HepG2 (cell line): Measurements from ENCODE around the gene SEZ6. TPM values are rescaled to one million over a fixed set of nuclear protein-coding genes. Genes with fewer than 3 reads are reported as not detected.
A peak's percentile ranks its signal among the peaks of the same experiment; 100 is the strongest.

Source experiments
- CTCF ChIP-seq: sonication (generic); formaldehyde crosslinking; IDR thresholded peaks from 2 replicates; pipeline ENCODE4 v1.5.0; 2020; ENCODE audit warnings: mild to moderate bottlenecking, missing genetic modification reagents, moderate library complexity
- HMG20A ChIP-seq: IDR thresholded peaks from 2 replicates; pipeline ENCODE4 v1.6.1; 2016; ENCODE audit warnings: borderline replicate concordance
- HNF4G ChIP-seq, 2 experiments: sonication (generic) in 1 of 2; formaldehyde crosslinking in 1 of 2; IDR thresholded peaks; 2 replicates each; pipeline versions ENCODE4 v1.4.0 to v1.6.1; 2011 to 2020; ENCODE audit warnings: borderline replicate concordance in 2 of 2, low read depth in 2 of 2, mild to moderate bottlenecking in 2 of 2, low read length in 1 of 2, missing genetic modification reagents in 1 of 2, moderate library complexity in 1 of 2
- MXD4 ChIP-seq: IDR thresholded peaks from 2 replicates; pipeline ENCODE4 v1.6.1; 2016; ENCODE audit warnings: mild to moderate bottlenecking, missing biosample characterization, missing genetic modification reagents
- SP140L ChIP-seq: sonication (generic); formaldehyde crosslinking; IDR thresholded peaks from 2 replicates; pipeline ENCODE4 v1.4.0; 2020; ENCODE audit warnings: missing genetic modification reagents, borderline replicate concordance
- TRIM22 ChIP-seq: fragments of 450-650 bp; IDR thresholded peaks from 2 replicates; pipeline ENCODE4 v1.6.1; 2017
- XRCC5 ChIP-seq: fragments of 200-400 bp; formaldehyde crosslinking; optimal IDR thresholded peaks from 2 replicates; pipeline ENCODE3; 2017; ENCODE audit warnings: mild to moderate bottlenecking, low read length
- YEATS2 ChIP-seq: sonication (generic); formaldehyde crosslinking; IDR thresholded peaks from 2 replicates; pipeline ENCODE4 v1.4.0; 2020; ENCODE audit warnings: missing genetic modification reagents, borderline replicate concordance
- ZKSCAN1 ChIP-seq: fragments of 150-350 bp; IDR thresholded peaks from 2 replicates; pipeline ENCODE4 v1.6.1; 2014; ENCODE audit warnings: low read length
- ZNF160 ChIP-seq: sonication (generic); formaldehyde crosslinking; IDR thresholded peaks from 2 replicates; pipeline ENCODE4 v1.8.0; 2022; ENCODE audit warnings: mild to moderate bottlenecking, inconsistent platforms, missing genetic modification reagents
- ZNF263 ChIP-seq: sonication (generic); formaldehyde crosslinking; IDR thresholded peaks from 2 replicates; pipeline ENCODE4 v1.4.0; 2020; ENCODE audit warnings: missing genetic modification reagents
- ZSCAN25 ChIP-seq: sonication (generic); formaldehyde crosslinking; IDR thresholded peaks from 2 replicates; pipeline ENCODE4 v1.8.0; 2022; ENCODE audit warnings: mild to moderate bottlenecking, missing genetic modification reagents
- polyA plus RNA-seq, 8 experiments: library from polyadenylated mRNA; depleted of rRNA in 3 of 8; stranded (reverse) in 7 of 8; unstranded in 1 of 8; fragments of >200 nt; fragmentation: Illumina TruSeq in 4 of 8; extraction: Trizol in 4 of 8; gene quantifications; 2 replicates each; pipeline versions ENCODE4 v1.2.1 to v1.2.3, GENCODE V29; 2011 to 2016; ENCODE audit warnings: low read depth in 4 of 8, missing spikeins in 1 of 8, mixed read lengths in 1 of 8; ENCODE audit not compliant: insufficient read depth in 1 of 8
- total RNA-seq, 5 experiments: library from RNA; depleted of rRNA; stranded (reverse); fragments of >200 nt; fragmentation: Illumina TruSeq; extraction: Trizol; gene quantifications; 2 replicates each; pipeline ENCODE4 v1.2.3, GENCODE V29; 2016; ENCODE audit warnings: low read depth in 1 of 5
- TF ChIP-seq, protein P1 (sequence below): sonication (generic); formaldehyde crosslinking; IDR thresholded peaks from 2 replicates; pipeline ENCODE4 v1.4.0; 2020; ENCODE audit warnings: mild to moderate bottlenecking, missing genetic modification reagents
- TF ChIP-seq, protein P2 (sequence below): sonication (generic); formaldehyde crosslinking; IDR thresholded peaks from 2 replicates; pipeline ENCODE4 v1.5.1; 2020; ENCODE audit warnings: mild to moderate bottlenecking, missing genetic modification reagents
- TF ChIP-seq, protein P3 (sequence below): sonication (generic); formaldehyde crosslinking; IDR thresholded peaks from 2 replicates; pipeline ENCODE4 v1.5.0; 2020; ENCODE audit warnings: missing genetic modification reagents

Gene SEZ6
- total and polyA plus RNA-seq, 2 of the 13 experiments (the other 11 are each of a cell fraction or from before 2014, with no cell fraction given), result not detected

- peak; percentile 74 for TF ChIP-seq CTCF (CRISPR knock-in tag)
- TF ChIP-seq MXD4 (CRISPR knock-in tag), result peak; percentile 56; the same call in 1 of the 2 replicates
- peak; percentile 80 for TF ChIP-seq ZNF160 (CRISPR knock-in tag)
- TF ChIP-seq, protein P1, sequence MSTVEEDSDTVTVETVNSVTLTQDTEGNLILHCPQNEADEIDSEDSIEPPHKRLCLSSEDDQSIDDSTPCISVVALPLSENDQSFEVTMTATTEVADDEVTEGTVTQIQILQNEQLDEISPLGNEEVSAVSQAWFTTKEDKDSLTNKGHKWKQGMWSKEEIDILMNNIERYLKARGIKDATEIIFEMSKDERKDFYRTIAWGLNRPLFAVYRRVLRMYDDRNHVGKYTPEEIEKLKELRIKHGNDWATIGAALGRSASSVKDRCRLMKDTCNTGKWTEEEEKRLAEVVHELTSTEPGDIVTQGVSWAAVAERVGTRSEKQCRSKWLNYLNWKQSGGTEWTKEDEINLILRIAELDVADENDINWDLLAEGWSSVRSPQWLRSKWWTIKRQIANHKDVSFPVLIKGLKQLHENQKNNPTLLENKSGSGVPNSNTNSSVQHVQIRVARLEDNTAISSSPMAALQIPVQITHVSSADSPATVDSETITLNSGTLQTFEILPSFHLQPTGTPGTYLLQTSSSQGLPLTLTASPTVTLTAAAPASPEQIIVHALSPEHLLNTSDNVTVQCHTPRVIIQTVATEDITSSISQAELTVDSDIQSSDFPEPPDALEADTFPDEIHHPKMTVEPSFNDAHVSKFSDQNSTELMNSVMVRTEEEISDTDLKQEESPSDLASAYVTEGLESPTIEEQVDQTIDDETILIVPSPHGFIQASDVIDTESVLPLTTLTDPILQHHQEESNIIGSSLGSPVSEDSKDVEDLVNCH, result no peak
- TF ChIP-seq HNF4G (IDR thresholded peaks at IDR 0.05; ENCODE audit: borderline replicate concordance, low read depth, low read length), result peak; percentile 92
- peak; percentile 96 for TF ChIP-seq HNF4G (CRISPR knock-in tag; IDR thresholded peaks at IDR 0.05; ENCODE audit: borderline replicate concordance, low read depth)
- TF ChIP-seq XRCC5, result peak; percentile 67
- TF ChIP-seq YEATS2 (CRISPR knock-in tag), result peak; percentile 59; the same call in 1 of the 2 replicates
- TF ChIP-seq ZNF263, result peak; percentile 56; the same call in 1 of the 2 replicates
- no peak for TF ChIP-seq ZKSCAN1
- TF ChIP-seq SP140L (CRISPR knock-in tag), result peak; percentile 25; the same call in 1 of the 2 replicates
- TF ChIP-seq ZSCAN25 (CRISPR knock-in tag), result peak; percentile 94
- no peak for TF ChIP-seq HMG20A (CRISPR knock-in tag)
- TF ChIP-seq, protein P2, sequence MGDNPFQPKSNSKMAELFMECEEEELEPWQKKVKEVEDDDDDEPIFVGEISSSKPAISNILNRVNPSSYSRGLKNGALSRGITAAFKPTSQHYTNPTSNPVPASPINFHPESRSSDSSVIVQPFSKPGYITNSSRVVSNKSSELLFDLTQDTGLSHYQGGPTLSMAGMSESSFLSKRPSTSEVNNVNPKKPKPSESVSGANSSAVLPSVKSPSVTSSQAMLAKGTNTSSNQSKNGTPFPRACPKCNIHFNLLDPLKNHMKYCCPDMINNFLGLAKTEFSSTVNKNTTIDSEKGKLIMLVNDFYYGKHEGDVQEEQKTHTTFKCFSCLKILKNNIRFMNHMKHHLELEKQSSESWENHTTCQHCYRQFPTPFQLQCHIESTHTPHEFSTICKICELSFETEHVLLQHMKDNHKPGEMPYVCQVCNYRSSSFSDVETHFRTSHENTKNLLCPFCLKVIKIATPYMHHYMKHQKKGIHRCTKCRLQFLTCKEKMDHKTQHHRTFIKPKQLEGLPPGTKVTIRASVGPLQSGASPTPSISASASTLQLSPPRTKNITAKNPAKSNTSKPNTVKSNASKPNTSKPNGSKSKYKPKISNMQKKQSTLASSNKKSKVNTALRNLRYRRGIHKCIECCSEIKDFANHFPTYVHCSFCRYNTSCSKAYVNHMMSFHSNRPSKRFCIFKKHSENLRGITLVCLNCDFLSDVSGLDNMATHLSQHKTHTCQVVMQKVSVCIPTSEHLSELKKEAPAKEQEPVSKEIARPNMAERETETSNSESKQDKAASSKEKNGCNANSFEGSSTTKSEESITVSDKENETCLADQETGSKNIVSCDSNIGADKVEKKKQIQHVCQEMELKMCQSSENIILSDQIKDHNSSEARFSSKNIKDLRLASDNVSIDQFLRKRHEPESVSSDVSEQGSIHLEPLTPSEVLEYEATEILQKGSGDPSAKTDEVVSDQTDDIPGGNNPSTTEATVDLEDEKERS (CRISPR knock-in tag), result peak; percentile 86; the same call in 1 of the 2 replicates
- no peak for TF ChIP-seq TRIM22
- TF ChIP-seq, protein P3, sequence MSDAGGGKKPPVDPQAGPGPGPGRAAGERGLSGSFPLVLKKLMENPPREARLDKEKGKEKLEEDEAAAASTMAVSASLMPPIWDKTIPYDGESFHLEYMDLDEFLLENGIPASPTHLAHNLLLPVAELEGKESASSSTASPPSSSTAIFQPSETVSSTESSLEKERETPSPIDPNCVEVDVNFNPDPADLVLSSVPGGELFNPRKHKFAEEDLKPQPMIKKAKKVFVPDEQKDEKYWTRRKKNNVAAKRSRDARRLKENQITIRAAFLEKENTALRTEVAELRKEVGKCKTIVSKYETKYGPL (CRISPR knock-in tag), result no peak
These were observed 37.1 kb upstream of the SEZ6 start, which contains the start of gene PIPOX (continued) for GRCh38 chr17:29042679-29043538.
